HCT116 (cell line): ENCODE results near the gene CYP51A1. TPM values are rescaled to one million over a fixed set of nuclear protein-coding genes. Genes with fewer than 3 reads are reported as not detected.

Experiments
- ATAC-seq: fragments of 200-7000 bp; cut with Tn5 transposase; 2 replicates; pipeline ENCODE4 v1.9.1; 2020; ENCODE audit warnings: mild to moderate bottlenecking, moderate library complexity
- BruUV-seq: library from RNA; stranded (reverse); fragments of 400-500 nt; replicated peaks from 2 replicates; lab custom pipeline; 2021; lab: Mats Ljungman, UMichigan
- CTCF ChIA-PET: fragments of 300-600 bp; sonication (Branson Sonifier 250); formaldehyde crosslinking; loops from one replicate; lab custom pipeline; 2021; ENCODE audit warnings: antibody characterized with exemption; lab: Charles Lee
- POLR2A ChIA-PET: fragments of 300-600, 350-600 bp; sonication (Branson Sonifier 250); formaldehyde crosslinking; loops from one replicate; lab custom pipeline; 2021; ENCODE audit warnings: antibody characterized with exemption; lab: Charles Lee
- RAD21 ChIA-PET, 2 experiments: fragments of 300-600 bp; sonication (Branson Sonifier 250); formaldehyde crosslinking; loops; one replicate each; lab custom pipeline; 2023; ENCODE audit warnings: low total read pairs in 2 of 2; ENCODE audit not compliant: uncharacterized antibody in 2 of 2, unreplicated experiment in 2 of 2, low non-redundant PET in 1 of 2; lab: Charles Lee
- DNase-seq: peaks from one replicate; pipeline ENCODE4 v3.0.0-alpha.2; 2010; ENCODE audit warnings: low read depth, low spot score
- H2AFZ ChIP-seq: fragments of 200-600 bp; shearing (Covaris generic), sonication (generic); 2 replicates; pipeline ENCODE4 v1.6.1; 2017; ENCODE audit warnings: low read depth, mixed run types, mixed read lengths, antibody characterized with exemption, low read length; ENCODE audit not compliant: poor library complexity, severe bottlenecking
- H3K27ac ChIP-seq: 2 replicates; pipeline ENCODE4 v1.5.1; 2012; ENCODE audit warnings: low read depth, low read length
- H3K27me3 ChIP-seq: fragments of 200-600 bp; sonication (generic); 2 replicates; pipeline ENCODE4 v1.6.1; 2016; ENCODE audit warnings: mixed run types, low read length, mixed read lengths; ENCODE audit not compliant: insufficient read depth
- H3K36me3 ChIP-seq, 2 experiments: fragments of 200-500 bp in 1 of 2; fragments of 200-600 bp in 1 of 2; sonication (Bioruptor generic) in 1 of 2; sonication (generic) in 1 of 2; 2 replicates each; pipeline versions ENCODE4 v1.5.1 to v1.6.1; 2014 to 2016; ENCODE audit warnings: low read length in 2 of 2, inconsistent platforms in 1 of 2, mixed read lengths in 1 of 2, mixed run types in 1 of 2; ENCODE audit not compliant: insufficient read depth in 2 of 2, control insufficient read depth in 1 of 2
- H3K4me1 ChIP-seq, 2 experiments: fragments of 200-600 bp in 1 of 2; sonication (generic) in 1 of 2; 2 replicates each; pipeline versions ENCODE4 v1.5.1 to v1.6.1; 2012 to 2017; ENCODE audit warnings: low read length in 2 of 2, inconsistent platforms in 1 of 2, mild to moderate bottlenecking in 1 of 2, mixed read lengths in 1 of 2, mixed run types in 1 of 2, moderate library complexity in 1 of 2; ENCODE audit not compliant: insufficient read depth in 2 of 2, control insufficient read depth in 1 of 2
- H3K4me2 ChIP-seq: fragments of 200-600 bp; sonication (generic); 2 replicates; pipeline ENCODE4 v1.6.1; 2017; ENCODE audit warnings: mixed run types, low read length, mixed read lengths
- H3K4me3 ChIP-seq, 2 experiments: fragments of 200-600 bp in 1 of 2; sonication (generic) in 1 of 2; replicated peaks in 1 of 2; 2 replicates each; pipeline ENCODE4 v1.5.1; 2011 to 2016; ENCODE audit warnings: low read length in 2 of 2, control low read depth in 1 of 2, low read depth in 1 of 2, mild to moderate bottlenecking in 1 of 2, mixed read lengths in 1 of 2, mixed run types in 1 of 2
- H3K79me2 ChIP-seq: fragments of 200-600 bp; sonication (generic); 2 replicates; pipeline ENCODE4 v1.6.1; 2017; ENCODE audit warnings: mild to moderate bottlenecking, mixed run types, low read length, moderate library complexity, mixed read lengths; ENCODE audit not compliant: insufficient read depth
- H3K9ac ChIP-seq: fragments of 200-600 bp; sonication (generic); 2 replicates; pipeline ENCODE4 v1.6.1; 2016; ENCODE audit warnings: low read length, mixed read lengths
- H3K9me2 ChIP-seq: fragments of 200-600 bp; sonication (generic), shearing (Covaris generic); 2 replicates; pipeline ENCODE4 v1.6.1; 2017; ENCODE audit warnings: mixed run types, mild to moderate bottlenecking, moderate library complexity; ENCODE audit not compliant: insufficient read depth
- H3K9me3 ChIP-seq, 2 experiments: fragments of 200-500 bp in 1 of 2; fragments of 200-600 bp in 1 of 2; sonication (Bioruptor generic) in 1 of 2; sonication (generic) in 1 of 2; 2 replicates each; pipeline ENCODE4 v1.6.1; 2014 to 2017; ENCODE audit warnings: low read length in 2 of 2, mixed read lengths in 2 of 2, inconsistent platforms in 1 of 2, low read depth in 1 of 2, mild to moderate bottlenecking in 1 of 2, mixed run types in 1 of 2, moderate library complexity in 1 of 2; ENCODE audit not compliant: control insufficient read depth in 1 of 2, insufficient read depth in 1 of 2
- H4K20me1 ChIP-seq: fragments of 200-600 bp; sonication (generic), shearing (Covaris generic); 2 replicates; pipeline ENCODE4 v1.6.1; 2017; ENCODE audit warnings: mixed run types, mild to moderate bottlenecking, moderate library complexity; ENCODE audit not compliant: insufficient read depth
- CEBPB ChIP-seq: IDR thresholded peaks from 2 replicates; pipeline ENCODE4 v1.6.1; 2012; ENCODE audit warnings: low read depth
- EGR1 ChIP-seq: IDR thresholded peaks from 2 replicates; pipeline ENCODE4 v1.6.1; 2012; ENCODE audit warnings: low read depth
- ELF1 ChIP-seq: IDR thresholded peaks from 2 replicates; pipeline ENCODE4 v1.6.1; 2012; ENCODE audit warnings: low read depth, borderline replicate concordance
- EZH2phosphoT487 ChIP-seq: fragments of 200-600 bp; IDR thresholded peaks from 2 replicates; pipeline ENCODE4 v1.6.1; 2018; ENCODE audit warnings: antibody characterized with exemption, borderline replicate concordance
- JUND ChIP-seq: IDR thresholded peaks from 2 replicates; pipeline ENCODE4 v1.6.1; 2012
- POLR2A ChIP-seq: IDR thresholded peaks from 2 replicates; pipeline ENCODE4 v1.7.0; 2011; ENCODE audit warnings: borderline replicate concordance; ENCODE audit not compliant: insufficient read depth, insufficient read length; ENCODE audit errors: extremely low read depth
- POLR2AphosphoS5 ChIP-seq: IDR thresholded peaks from 2 replicates; pipeline ENCODE4 v1.6.1; 2011; ENCODE audit warnings: mild to moderate bottlenecking, low read depth, low read length, moderate library complexity
- SIN3A ChIP-seq: IDR thresholded peaks from 2 replicates; pipeline ENCODE4 v1.6.1; 2012; ENCODE audit warnings: low read depth
- SP1 ChIP-seq: IDR thresholded peaks from 2 replicates; pipeline ENCODE4 v1.6.1; 2012; ENCODE audit warnings: low read depth
- SRF ChIP-seq: IDR thresholded peaks from 2 replicates; pipeline ENCODE4 v1.6.1; 2012; ENCODE audit warnings: low read depth
- TCF7L2 ChIP-seq: IDR thresholded peaks from 2 replicates; pipeline ENCODE4 v1.7.0; 2011; ENCODE audit warnings: borderline replicate concordance, inconsistent platforms; ENCODE audit not compliant: insufficient read depth, insufficient read length; ENCODE audit errors: extremely low read depth
- YY1 ChIP-seq: IDR thresholded peaks from 2 replicates; pipeline ENCODE4 v1.6.1; 2011; ENCODE audit warnings: low read length, low read depth, moderate library complexity, mild to moderate bottlenecking; ENCODE audit not compliant: insufficient replicate concordance; ENCODE audit errors: extremely low read depth
- ZNF274 ChIP-seq: fragments of 200-500 bp; sonication (Bioruptor generic); IDR thresholded peaks from 2 replicates; pipeline ENCODE4 v1.6.1; 2014; ENCODE audit warnings: mild to moderate bottlenecking, low read depth, low read length, inconsistent platforms
- intact Hi-C: fragments of 100-400 bp; cut with micrococcal nuclease; formaldehyde crosslinking; loops from 2 replicates; pipeline ENCODE4 v1.10.0; 2022
- total RNA-seq: library from RNA; stranded (reverse); gene quantifications from one replicate; pipeline ENCODE4 v1.2.1, GENCODE V29; 2021; ENCODE audit not compliant: unreplicated experiment
- TF ChIP-seq, protein P1 (sequence below): IDR thresholded peaks from 2 replicates; pipeline ENCODE4 v1.6.1; 2012
- TF ChIP-seq, protein P2 (sequence below), 3 experiments: fragments of 200-600 bp in 1 of 3; sonication (generic) in 1 of 3; IDR thresholded peaks in 2 of 3; conservative IDR thresholded peaks in 1 of 3; 2 replicates each; pipeline ENCODE4 v1.5.1; 2012 to 2017; ENCODE audit warnings: low read depth in 2 of 3, low read length in 2 of 3, antibody characterized with exemption in 1 of 3, borderline replicate concordance in 1 of 3, control low read depth in 1 of 3, mild to moderate bottlenecking in 1 of 3, mixed read lengths in 1 of 3, mixed run types in 1 of 3, moderate library complexity in 1 of 3; ENCODE audit not compliant: insufficient read depth in 1 of 3
- TF ChIP-seq, protein P3 (sequence below): IDR thresholded peaks from 2 replicates; pipeline ENCODE4 v1.6.1; 2012
- TF ChIP-seq, protein P4 (sequence below): IDR thresholded peaks from 2 replicates; pipeline ENCODE4 v1.6.1; 2011; ENCODE audit warnings: mild to moderate bottlenecking, low read length, moderate library complexity; ENCODE audit not compliant: insufficient replicate concordance; ENCODE audit errors: extremely low read depth
- TF ChIP-seq, protein P5 (sequence below): IDR thresholded peaks from 2 replicates; pipeline ENCODE4 v1.6.1; 2012; ENCODE audit warnings: low read depth

CYP51A1 gene
- total RNA-seq, 1 experiment from 2014 or later = 85.7 TPM

DNA sequence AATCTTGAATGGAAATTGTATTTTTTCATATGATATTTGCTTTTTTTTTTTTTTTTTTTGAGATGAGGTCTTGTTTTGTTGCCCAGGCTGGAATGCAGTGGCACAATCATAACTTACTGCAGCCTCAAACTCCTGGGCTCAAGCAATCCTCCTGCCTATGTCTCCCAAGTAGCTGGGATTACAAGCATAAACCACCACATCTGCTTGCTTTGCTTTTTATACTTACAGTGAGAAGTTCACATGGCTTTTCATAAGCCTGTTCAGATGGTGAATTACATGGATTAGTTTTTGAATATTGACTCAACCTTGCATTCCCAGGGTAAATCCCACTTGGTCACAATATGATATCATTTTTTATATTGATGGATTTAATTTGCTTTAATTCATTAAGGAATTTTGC is 22.7 kb upstream of the CYP51A1 start:
- Histone ChIP-seq H3K9me3 (no peaks in the 10 kb centered on the region), H3K4me3 (no peak overlapping the region), H3K27ac (no peak overlapping the region), H2AFZ (no peak overlapping the region), H4K20me1 (no peaks in the 10 kb centered on the region), H3K4me2 (no peak overlapping the region), H3K27me3 (no peaks in the 10 kb centered on the region), H3K4me1 (no peaks in the 10 kb centered on the region), H3K79me2 (no peaks in the 10 kb centered on the region), H3K36me3 (no peaks in the 10 kb centered on the region), H3K9ac (no peak overlapping the region), H3K9me2 (no peaks in the 10 kb centered on the region)
- ChIA-PET POLR2A (no interaction called here), CTCF (no interaction called here), RAD21 (no interaction called here)
- no peak for DNase-seq
- ATAC-seq = no peak
- no TSS peak for BruUV-seq
- TF ChIP-seq SP1 = no peak
- no peak for TF ChIP-seq EGR1
- TF ChIP-seq SIN3A = no peak
- no peak for TF ChIP-seq JUND
- TF ChIP-seq, protein P1, sequence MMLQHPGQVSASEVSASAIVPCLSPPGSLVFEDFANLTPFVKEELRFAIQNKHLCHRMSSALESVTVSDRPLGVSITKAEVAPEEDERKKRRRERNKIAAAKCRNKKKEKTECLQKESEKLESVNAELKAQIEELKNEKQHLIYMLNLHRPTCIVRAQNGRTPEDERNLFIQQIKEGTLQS = no peak
- TF ChIP-seq ZNF274 = no peak
- TF ChIP-seq, protein P2, sequence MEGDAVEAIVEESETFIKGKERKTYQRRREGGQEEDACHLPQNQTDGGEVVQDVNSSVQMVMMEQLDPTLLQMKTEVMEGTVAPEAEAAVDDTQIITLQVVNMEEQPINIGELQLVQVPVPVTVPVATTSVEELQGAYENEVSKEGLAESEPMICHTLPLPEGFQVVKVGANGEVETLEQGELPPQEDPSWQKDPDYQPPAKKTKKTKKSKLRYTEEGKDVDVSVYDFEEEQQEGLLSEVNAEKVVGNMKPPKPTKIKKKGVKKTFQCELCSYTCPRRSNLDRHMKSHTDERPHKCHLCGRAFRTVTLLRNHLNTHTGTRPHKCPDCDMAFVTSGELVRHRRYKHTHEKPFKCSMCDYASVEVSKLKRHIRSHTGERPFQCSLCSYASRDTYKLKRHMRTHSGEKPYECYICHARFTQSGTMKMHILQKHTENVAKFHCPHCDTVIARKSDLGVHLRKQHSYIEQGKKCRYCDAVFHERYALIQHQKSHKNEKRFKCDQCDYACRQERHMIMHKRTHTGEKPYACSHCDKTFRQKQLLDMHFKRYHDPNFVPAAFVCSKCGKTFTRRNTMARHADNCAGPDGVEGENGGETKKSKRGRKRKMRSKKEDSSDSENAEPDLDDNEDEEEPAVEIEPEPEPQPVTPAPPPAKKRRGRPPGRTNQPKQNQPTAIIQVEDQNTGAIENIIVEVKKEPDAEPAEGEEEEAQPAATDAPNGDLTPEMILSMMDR (IDR thresholded peaks at IDR 0.05 in 2 of 3, conservative IDR thresholded peaks at IDR 0.05 in 1 of 3; ENCODE audit: borderline replicate concordance in 1 of 3, insufficient read depth in 1 of 3, low read depth in 2 of 3, low read length in 2 of 3) = no peak
- TF ChIP-seq, protein P3, sequence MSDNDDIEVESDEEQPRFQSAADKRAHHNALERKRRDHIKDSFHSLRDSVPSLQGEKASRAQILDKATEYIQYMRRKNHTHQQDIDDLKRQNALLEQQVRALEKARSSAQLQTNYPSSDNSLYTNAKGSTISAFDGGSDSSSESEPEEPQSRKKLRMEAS = no peak
- TF ChIP-seq YY1 = no peak
- TF ChIP-seq, protein P4, sequence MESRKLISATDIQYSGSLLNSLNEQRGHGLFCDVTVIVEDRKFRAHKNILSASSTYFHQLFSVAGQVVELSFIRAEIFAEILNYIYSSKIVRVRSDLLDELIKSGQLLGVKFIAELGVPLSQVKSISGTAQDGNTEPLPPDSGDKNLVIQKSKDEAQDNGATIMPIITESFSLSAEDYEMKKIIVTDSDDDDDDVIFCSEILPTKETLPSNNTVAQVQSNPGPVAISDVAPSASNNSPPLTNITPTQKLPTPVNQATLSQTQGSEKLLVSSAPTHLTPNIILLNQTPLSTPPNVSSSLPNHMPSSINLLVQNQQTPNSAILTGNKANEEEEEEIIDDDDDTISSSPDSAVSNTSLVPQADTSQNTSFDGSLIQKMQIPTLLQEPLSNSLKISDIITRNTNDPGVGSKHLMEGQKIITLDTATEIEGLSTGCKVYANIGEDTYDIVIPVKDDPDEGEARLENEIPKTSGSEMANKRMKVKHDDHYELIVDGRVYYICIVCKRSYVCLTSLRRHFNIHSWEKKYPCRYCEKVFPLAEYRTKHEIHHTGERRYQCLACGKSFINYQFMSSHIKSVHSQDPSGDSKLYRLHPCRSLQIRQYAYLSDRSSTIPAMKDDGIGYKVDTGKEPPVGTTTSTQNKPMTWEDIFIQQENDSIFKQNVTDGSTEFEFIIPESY = no peak
- no peak for TF ChIP-seq POLR2A
- no peak for TF ChIP-seq ELF1
- TF ChIP-seq CEBPB = no peak
- TF ChIP-seq, protein P5, sequence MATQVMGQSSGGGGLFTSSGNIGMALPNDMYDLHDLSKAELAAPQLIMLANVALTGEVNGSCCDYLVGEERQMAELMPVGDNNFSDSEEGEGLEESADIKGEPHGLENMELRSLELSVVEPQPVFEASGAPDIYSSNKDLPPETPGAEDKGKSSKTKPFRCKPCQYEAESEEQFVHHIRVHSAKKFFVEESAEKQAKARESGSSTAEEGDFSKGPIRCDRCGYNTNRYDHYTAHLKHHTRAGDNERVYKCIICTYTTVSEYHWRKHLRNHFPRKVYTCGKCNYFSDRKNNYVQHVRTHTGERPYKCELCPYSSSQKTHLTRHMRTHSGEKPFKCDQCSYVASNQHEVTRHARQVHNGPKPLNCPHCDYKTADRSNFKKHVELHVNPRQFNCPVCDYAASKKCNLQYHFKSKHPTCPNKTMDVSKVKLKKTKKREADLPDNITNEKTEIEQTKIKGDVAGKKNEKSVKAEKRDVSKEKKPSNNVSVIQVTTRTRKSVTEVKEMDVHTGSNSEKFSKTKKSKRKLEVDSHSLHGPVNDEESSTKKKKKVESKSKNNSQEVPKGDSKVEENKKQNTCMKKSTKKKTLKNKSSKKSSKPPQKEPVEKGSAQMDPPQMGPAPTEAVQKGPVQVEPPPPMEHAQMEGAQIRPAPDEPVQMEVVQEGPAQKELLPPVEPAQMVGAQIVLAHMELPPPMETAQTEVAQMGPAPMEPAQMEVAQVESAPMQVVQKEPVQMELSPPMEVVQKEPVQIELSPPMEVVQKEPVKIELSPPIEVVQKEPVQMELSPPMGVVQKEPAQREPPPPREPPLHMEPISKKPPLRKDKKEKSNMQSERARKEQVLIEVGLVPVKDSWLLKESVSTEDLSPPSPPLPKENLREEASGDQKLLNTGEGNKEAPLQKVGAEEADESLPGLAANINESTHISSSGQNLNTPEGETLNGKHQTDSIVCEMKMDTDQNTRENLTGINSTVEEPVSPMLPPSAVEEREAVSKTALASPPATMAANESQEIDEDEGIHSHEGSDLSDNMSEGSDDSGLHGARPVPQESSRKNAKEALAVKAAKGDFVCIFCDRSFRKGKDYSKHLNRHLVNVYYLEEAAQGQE = no peak
- no peak for TF ChIP-seq SRF
- TF ChIP-seq TCF7L2 = no peak
- TF ChIP-seq POLR2AphosphoS5 = no peak
- no peak for TF ChIP-seq EZH2phosphoT487
- intact Hi-C loops = no loop called here
